ENCODE results near the gene NDUFA7.

The NDUFA7 gene

GRCh38 chr19:8366961-8367326 lies 45.8 kb upstream of the NDUFA7 start:
- no peaks in the 10 kb centered on the region for H3K9me2 ChIP-seq (replicated peaks; ENCODE audit: control insufficient read depth, low read length)
- H3K27me3 ChIP-seq (ENCODE audit: control insufficient read depth, low read length): peaks cover 17% of the 10 kb centered on the region
- no peak overlapping the region for H3K4me2 ChIP-seq (ENCODE audit: low read length)
- no peak overlapping the region for H3K27ac ChIP-seq (ENCODE audit: low read depth, low read length)
- H3K36me3 ChIP-seq (ENCODE audit: control insufficient read depth, low read length): no peaks in the 10 kb centered on the region
- no peak for TF ChIP-seq EZH2phosphoT487 (IDR thresholded peaks at IDR 0.05; ENCODE audit: borderline replicate concordance, low read length)
- TF ChIP-seq, protein P1, sequence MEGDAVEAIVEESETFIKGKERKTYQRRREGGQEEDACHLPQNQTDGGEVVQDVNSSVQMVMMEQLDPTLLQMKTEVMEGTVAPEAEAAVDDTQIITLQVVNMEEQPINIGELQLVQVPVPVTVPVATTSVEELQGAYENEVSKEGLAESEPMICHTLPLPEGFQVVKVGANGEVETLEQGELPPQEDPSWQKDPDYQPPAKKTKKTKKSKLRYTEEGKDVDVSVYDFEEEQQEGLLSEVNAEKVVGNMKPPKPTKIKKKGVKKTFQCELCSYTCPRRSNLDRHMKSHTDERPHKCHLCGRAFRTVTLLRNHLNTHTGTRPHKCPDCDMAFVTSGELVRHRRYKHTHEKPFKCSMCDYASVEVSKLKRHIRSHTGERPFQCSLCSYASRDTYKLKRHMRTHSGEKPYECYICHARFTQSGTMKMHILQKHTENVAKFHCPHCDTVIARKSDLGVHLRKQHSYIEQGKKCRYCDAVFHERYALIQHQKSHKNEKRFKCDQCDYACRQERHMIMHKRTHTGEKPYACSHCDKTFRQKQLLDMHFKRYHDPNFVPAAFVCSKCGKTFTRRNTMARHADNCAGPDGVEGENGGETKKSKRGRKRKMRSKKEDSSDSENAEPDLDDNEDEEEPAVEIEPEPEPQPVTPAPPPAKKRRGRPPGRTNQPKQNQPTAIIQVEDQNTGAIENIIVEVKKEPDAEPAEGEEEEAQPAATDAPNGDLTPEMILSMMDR (IDR thresholded peaks at IDR 0.05; ENCODE audit: low read depth, low read length, poor library complexity, severe bottlenecking): no peak
- no peaks in the 10 kb centered on the region for H4K20me1 ChIP-seq (ENCODE audit: control insufficient read depth, insufficient read depth, low read depth, low read length)
- H3F3A ChIP-seq (ENCODE audit: control insufficient read depth, insufficient read depth): no peaks in the 10 kb centered on the region
- H3K9me3 ChIP-seq (ENCODE audit: control insufficient read depth, insufficient read depth, low read length): no peaks in the 10 kb centered on the region
- H3K4me1 ChIP-seq (ENCODE audit: control insufficient read depth, low read length): no peaks in the 10 kb centered on the region
- H3K4me3 ChIP-seq (ENCODE audit: low read length): no peak overlapping the region
- no peaks in the 10 kb centered on the region for H3K79me2 ChIP-seq (ENCODE audit: control insufficient read depth, low read length)

DNA sequence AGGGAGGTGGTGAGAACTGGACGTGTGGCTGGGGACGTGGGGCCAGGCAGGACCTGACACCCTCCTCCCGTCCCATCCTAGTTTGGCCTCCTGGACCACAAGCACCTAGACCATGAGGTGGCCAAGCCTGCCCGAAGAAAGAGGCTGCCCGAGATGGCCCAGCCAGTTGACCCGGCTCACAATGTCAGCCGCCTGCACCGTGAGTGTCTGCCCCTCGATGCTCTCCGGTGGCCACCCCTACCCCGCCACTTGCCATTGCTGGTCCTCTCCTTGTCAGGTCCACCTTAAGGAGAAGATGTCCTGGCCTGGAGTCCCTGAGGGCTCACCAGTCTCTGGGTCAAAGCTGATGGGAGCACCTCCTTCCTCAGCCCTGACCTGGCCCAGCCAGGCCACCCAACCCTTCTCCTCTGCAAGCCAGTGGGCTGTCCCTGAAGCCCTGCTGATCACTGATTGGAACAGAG lies 45.0 kb upstream of the NDUFA7 start:
- no peaks in the 10 kb centered on the region for H3F3A ChIP-seq (ENCODE audit: control insufficient read depth, insufficient read depth)
- no peak overlapping the region for H3K27ac ChIP-seq (ENCODE audit: low read depth, low read length)
- TF ChIP-seq EZH2phosphoT487 (IDR thresholded peaks at IDR 0.05; ENCODE audit: borderline replicate concordance, low read length): no peak
- TF ChIP-seq, protein P1 (IDR thresholded peaks at IDR 0.05; ENCODE audit: low read depth, low read length, poor library complexity, severe bottlenecking): no peak
- no peak overlapping the region for H3K4me3 ChIP-seq (ENCODE audit: low read length)
- H3K27me3 ChIP-seq (ENCODE audit: control insufficient read depth, low read length): peaks cover 17% of the 10 kb centered on the region
- no peaks in the 10 kb centered on the region for H3K79me2 ChIP-seq (ENCODE audit: control insufficient read depth, low read length)
- no peak overlapping the region for H3K4me2 ChIP-seq (ENCODE audit: low read length)
- no peaks in the 10 kb centered on the region for H3K4me1 ChIP-seq (ENCODE audit: control insufficient read depth, low read length)
- no peaks in the 10 kb centered on the region for H3K36me3 ChIP-seq (ENCODE audit: control insufficient read depth, low read length)
- no peaks in the 10 kb centered on the region for H3K9me2 ChIP-seq (replicated peaks; ENCODE audit: control insufficient read depth, low read length)
- no peaks in the 10 kb centered on the region for H4K20me1 ChIP-seq (ENCODE audit: control insufficient read depth, insufficient read depth, low read depth, low read length)
- H3K9me3 ChIP-seq (ENCODE audit: control insufficient read depth, insufficient read depth, low read length): no peaks in the 10 kb centered on the region

DNA sequence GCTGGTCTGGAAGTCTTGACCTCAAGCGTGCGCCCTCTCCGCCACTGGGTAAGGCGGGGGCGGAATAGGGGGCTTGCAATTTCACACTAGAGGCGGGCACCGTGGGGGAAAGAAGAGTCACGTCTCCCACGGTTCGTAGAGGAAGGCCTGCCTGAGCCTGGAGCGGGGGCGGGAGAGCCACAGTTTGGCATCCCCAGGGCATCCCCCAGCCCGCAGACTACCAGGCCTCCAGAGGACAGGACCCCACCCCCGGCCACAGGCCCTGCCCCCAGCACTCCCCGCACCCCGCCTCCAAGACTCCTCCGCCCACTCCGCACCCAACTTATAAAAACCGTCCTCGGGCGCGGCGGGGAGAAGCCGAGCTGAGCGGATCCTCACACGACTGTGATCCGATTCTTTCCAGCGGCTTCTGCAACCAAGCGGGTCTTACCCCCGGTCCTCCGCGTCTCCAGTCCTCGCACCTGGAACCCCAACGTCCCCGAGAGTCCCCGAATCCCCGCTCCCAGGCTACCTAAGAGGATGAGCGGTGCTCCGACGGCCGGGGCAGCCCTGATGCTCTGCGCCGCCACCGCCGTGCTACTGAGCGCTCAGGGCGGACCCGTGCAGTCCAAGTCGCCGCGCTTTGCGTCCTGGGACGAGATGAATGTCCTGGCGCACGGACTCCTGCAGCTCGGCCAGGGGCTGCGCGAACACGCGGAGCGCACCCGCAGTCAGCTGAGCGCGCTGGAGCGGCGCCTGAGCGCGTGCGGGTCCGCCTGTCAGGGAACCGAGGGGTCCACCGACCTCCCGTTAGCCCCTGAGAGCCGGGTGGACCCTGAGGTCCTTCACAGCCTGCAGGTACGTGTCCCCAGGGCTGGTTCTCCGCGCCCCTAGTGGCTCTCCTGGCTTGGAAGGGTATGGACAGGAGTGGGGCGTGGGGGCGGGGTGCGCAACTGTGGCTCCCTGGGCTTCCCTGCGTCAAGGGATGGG lies 42.9 kb upstream of the NDUFA7 start, which contains the start of gene ANGPTL4:
ANGPTL4 (plus strand) TSS at position 353 of the 969 bp plus-strand sequence; CDS start at position 520, 167 bp downstream.
- H3K4me2 ChIP-seq (ENCODE audit: low read length): no peak within 1 kb of the TSS
- no peak within 1 kb of the TSS for H3K27ac ChIP-seq (ENCODE audit: low read depth, low read length)
- H3F3A ChIP-seq (ENCODE audit: control insufficient read depth, insufficient read depth): no peaks in the 10 kb centered on the region
- H3K4me3 ChIP-seq (ENCODE audit: low read length): no peak within 1 kb of the TSS
- H3K9me2 ChIP-seq (replicated peaks; ENCODE audit: control insufficient read depth, low read length): no peaks in the 10 kb centered on the region
- no peaks in the 10 kb centered on the region for H4K20me1 ChIP-seq (ENCODE audit: control insufficient read depth, insufficient read depth, low read depth, low read length)
- no peaks in the 10 kb centered on the region for H3K36me3 ChIP-seq (ENCODE audit: control insufficient read depth, low read length)
- H3K4me1 ChIP-seq (ENCODE audit: control insufficient read depth, low read length): no peaks in the 10 kb centered on the region
- TF ChIP-seq EZH2phosphoT487 (IDR thresholded peaks at IDR 0.05; ENCODE audit: borderline replicate concordance, low read length): peak; percentile 76; the same call in 1 of the 2 replicates
- TF ChIP-seq, protein P1 (IDR thresholded peaks at IDR 0.05; ENCODE audit: low read depth, low read length, poor library complexity, severe bottlenecking): no peak
- H3K27me3 ChIP-seq (ENCODE audit: control insufficient read depth, low read length): peaks cover 17% of the 10 kb centered on the region
- no peaks in the 10 kb centered on the region for H3K79me2 ChIP-seq (ENCODE audit: control insufficient read depth, low read length)
- no peaks in the 10 kb centered on the region for H3K9me3 ChIP-seq (ENCODE audit: control insufficient read depth, insufficient read depth, low read length)

All from DOHH2 (cell line).